ENCODE results near the gene LRRC15.

DNA sequence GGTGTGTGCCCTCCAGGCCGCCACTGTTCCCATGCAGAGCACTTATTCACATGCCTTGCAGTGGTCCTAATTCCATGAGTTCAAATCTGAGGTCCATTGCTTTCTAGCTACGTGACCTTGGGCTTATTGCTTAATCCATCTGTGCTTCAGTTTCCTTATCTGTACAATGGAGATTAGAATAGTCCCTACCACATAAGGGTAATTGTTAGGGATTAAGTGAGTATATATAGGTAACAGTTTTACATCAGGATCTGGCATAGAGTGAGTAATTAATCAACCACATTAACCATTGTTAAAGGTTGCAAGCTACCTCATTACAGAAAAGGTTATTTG lies 26.0 kb downstream of the LRRC15 start:
- TF ChIP-seq EZH2 (IDR thresholded peaks at IDR 0.05; ENCODE audit: borderline replicate concordance, low read depth, low read length, severe bottlenecking) = no peak
- no peak for TF ChIP-seq POLR2A (IDR thresholded peaks at IDR 0.05; ENCODE audit: low read depth, low read length)
- TF ChIP-seq, protein P1, sequence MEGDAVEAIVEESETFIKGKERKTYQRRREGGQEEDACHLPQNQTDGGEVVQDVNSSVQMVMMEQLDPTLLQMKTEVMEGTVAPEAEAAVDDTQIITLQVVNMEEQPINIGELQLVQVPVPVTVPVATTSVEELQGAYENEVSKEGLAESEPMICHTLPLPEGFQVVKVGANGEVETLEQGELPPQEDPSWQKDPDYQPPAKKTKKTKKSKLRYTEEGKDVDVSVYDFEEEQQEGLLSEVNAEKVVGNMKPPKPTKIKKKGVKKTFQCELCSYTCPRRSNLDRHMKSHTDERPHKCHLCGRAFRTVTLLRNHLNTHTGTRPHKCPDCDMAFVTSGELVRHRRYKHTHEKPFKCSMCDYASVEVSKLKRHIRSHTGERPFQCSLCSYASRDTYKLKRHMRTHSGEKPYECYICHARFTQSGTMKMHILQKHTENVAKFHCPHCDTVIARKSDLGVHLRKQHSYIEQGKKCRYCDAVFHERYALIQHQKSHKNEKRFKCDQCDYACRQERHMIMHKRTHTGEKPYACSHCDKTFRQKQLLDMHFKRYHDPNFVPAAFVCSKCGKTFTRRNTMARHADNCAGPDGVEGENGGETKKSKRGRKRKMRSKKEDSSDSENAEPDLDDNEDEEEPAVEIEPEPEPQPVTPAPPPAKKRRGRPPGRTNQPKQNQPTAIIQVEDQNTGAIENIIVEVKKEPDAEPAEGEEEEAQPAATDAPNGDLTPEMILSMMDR (IDR thresholded peaks at IDR 0.05; ENCODE audit: extremely low read depth in 1 of 2, insufficient read depth in 1 of 2, low read depth in 1 of 2, low read length in 2 of 2) = no peak
